ENCODE data around the gene SLCO3A1.

SLCO3A1 gene

GRCh38 chr15:91885054-91885453 lies 31.5 kb downstream of the SLCO3A1 start:
- DNase-seq: no peak

GRCh38 chr15:91885714-91886270 lies 32.3 kb downstream of the SLCO3A1 start:
- no peak for DNase-seq

- DNase-seq: no peak
Observed at GRCh38 chr15:91886878-91887277, 33.4 kb downstream of the SLCO3A1 start.

GRCh38 chr15:91887321-91887720 lies 33.8 kb downstream of the SLCO3A1 start:
- DNase-seq: no peak

GRCh38 chr15:91887921-91888373 lies 34.4 kb downstream of the SLCO3A1 start:
- no peak for DNase-seq

- DNase-seq: no peak
Observed at GRCh38 chr15:91889111-91889815, 35.8 kb downstream of the SLCO3A1 start.

GRCh38 chr15:91890614-91891013 lies 37.1 kb downstream of the SLCO3A1 start:
- DNase-seq: no peak

- no peak for DNase-seq
Observed at GRCh38 chr15:91891101-91891500, 37.6 kb downstream of the SLCO3A1 start.

GRCh38 chr15:91891788-91892345 lies 38.4 kb downstream of the SLCO3A1 start:
- DNase-seq: no peak

- no peak for DNase-seq
Observed at GRCh38 chr15:91892436-91892835, 38.9 kb downstream of the SLCO3A1 start.

- DNase-seq: no peak
Observed at GRCh38 chr15:91894606-91895005, 41.1 kb downstream of the SLCO3A1 start.

GRCh38 chr15:91895051-91895450 lies 41.5 kb downstream of the SLCO3A1 start:
- no peak for DNase-seq

GRCh38 chr15:91896341-91897055 lies 43.0 kb downstream of the SLCO3A1 start:
- no peak for DNase-seq

GRCh38 chr15:91897585-91898372 lies 44.3 kb downstream of the SLCO3A1 start:
- DNase-seq: no peak

- DNase-seq: no peak
Observed at GRCh38 chr15:91898843-91899242, 45.3 kb downstream of the SLCO3A1 start.

GRCh38 chr15:91904942-91905341 lies 51.4 kb downstream of the SLCO3A1 start:
- DNase-seq: no peak

GRCh38 chr15:91908391-91908790 lies 54.9 kb downstream of the SLCO3A1 start:
- no peak for DNase-seq

- no peak for DNase-seq
Observed at GRCh38 chr15:91909111-91909510, 55.6 kb downstream of the SLCO3A1 start.

GRCh38 chr15:91909574-91909973 lies 56.1 kb downstream of the SLCO3A1 start:
- no peak for DNase-seq

- no peak for DNase-seq
Observed at GRCh38 chr15:91911844-91912243, 58.3 kb downstream of the SLCO3A1 start.

- no peak for DNase-seq
Observed at GRCh38 chr15:91912336-91912735, 58.8 kb downstream of the SLCO3A1 start.

- no peak for DNase-seq
Observed at GRCh38 chr15:91913560-91913959, 60.1 kb downstream of the SLCO3A1 start.

GRCh38 chr15:91915576-91915975 lies 62.1 kb downstream of the SLCO3A1 start:
- DNase-seq: no peak

Measured in CD4-positive, alpha-beta T cell treated with Interleukin-10 for 1 hour (primary cell).